HFF-Myc (cell line): ENCODE measurements around the gene BPTF.

ENCODE experiments used
- DNase-seq: peaks from one replicate; pipeline ENCODE4 v3.0.0-alpha.2; 2011; ENCODE audit warnings: low read depth; ENCODE audit errors: extremely low read depth
- H3K4me3 ChIP-seq: replicated peaks from 2 replicates; pipeline ENCODE4 v1.5.1; 2011; ENCODE audit warnings: low read depth, mild to moderate bottlenecking, control low read depth, low read length
- TF ChIP-seq, protein P1 (sequence below): IDR thresholded peaks from 2 replicates; pipeline ENCODE4 v1.5.1; 2012; ENCODE audit warnings: mild to moderate bottlenecking, low read depth, low read length, control low read depth; ENCODE audit errors: missing control alignments

The BPTF gene

DNA sequence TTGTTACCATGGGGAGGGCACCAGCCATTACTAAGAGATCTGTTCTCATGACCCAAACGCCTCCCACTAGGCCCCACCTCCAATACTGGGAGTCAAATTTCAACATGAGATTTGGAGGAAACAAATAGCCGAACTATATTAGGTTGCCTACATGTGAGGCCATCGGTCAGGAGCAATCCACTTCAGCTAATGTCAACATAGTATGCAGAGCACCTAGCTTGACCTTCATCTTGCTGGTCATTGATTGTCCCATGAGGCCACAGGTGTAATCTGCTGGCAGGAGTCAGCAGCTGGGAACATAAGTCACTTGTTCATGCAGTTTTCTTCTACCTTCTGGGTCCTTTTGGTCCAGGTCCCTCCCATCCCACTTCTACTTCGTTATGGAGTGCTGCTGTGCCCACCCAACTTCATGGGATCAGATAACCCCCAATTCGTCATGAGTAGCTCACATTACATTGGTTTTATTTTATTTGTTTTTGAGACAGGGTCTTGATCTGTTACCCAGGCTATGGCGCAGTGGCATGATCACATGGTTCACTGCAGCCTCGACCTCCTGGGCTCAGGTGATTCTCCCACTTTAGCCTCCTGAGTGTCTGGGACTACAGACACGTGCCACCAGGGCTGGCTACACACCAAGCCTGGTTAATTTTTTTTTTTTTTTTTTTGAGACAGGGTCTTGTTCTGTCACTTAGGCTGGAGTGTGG, 204.4 kb downstream of the BPTF start:
- TF ChIP-seq, protein P1, sequence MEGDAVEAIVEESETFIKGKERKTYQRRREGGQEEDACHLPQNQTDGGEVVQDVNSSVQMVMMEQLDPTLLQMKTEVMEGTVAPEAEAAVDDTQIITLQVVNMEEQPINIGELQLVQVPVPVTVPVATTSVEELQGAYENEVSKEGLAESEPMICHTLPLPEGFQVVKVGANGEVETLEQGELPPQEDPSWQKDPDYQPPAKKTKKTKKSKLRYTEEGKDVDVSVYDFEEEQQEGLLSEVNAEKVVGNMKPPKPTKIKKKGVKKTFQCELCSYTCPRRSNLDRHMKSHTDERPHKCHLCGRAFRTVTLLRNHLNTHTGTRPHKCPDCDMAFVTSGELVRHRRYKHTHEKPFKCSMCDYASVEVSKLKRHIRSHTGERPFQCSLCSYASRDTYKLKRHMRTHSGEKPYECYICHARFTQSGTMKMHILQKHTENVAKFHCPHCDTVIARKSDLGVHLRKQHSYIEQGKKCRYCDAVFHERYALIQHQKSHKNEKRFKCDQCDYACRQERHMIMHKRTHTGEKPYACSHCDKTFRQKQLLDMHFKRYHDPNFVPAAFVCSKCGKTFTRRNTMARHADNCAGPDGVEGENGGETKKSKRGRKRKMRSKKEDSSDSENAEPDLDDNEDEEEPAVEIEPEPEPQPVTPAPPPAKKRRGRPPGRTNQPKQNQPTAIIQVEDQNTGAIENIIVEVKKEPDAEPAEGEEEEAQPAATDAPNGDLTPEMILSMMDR, result no peak
- H3K4me3 ChIP-seq, result no peak overlapping the region
- no peak for DNase-seq
